HG02588 (cell line): ENCODE data around the gene IL4.
"Not testable (repeated sequence)": the region's sequence is repeated elsewhere in the genome, so short reads cannot be mapped to it uniquely, and the experiment has no call there.

ENCODE experiments used
- ATAC-seq: cut with Tn5 transposase; IDR thresholded peaks from one replicate; pipeline ENCODE4 v1.9.1; 2021; ENCODE audit warnings: mild to moderate bottlenecking, moderate library complexity; ENCODE audit not compliant: unreplicated experiment

The IL4 gene

DNA sequence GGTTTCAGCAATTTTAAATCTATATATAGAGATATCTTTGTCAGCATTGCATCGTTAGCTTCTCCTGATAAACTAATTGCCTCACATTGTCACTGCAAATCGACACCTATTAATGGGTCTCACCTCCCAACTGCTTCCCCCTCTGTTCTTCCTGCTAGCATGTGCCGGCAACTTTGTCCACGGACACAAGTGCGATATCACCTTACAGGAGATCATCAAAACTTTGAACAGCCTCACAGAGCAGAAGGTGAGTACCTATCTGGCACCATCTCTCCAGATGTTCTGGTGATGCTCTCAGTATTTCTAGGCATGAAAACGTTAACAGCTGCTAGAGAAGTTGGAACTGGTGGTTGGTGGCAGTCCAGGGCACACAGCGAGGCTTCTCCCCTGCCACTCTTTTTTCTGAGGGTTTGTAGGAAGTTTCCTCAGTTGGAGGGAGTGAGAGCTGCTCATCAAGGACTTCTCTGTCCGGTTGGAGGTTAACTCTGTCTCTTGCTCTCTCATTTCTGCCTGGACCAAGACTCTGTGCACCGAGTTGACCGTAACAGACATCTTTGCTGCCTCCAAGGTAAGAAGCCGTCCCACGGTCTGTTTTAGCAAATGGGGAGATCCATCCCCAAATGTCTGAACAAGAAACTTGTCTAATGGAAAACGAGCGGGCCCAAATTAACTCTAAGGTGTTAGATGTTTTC, at the start of gene IL4:
TSS of gene IL4 (plus strand) at position 51 of the 692 bp plus-strand sequence. CDS start at position 113, 62 bp downstream.
- ATAC-seq = no peak

DNA sequence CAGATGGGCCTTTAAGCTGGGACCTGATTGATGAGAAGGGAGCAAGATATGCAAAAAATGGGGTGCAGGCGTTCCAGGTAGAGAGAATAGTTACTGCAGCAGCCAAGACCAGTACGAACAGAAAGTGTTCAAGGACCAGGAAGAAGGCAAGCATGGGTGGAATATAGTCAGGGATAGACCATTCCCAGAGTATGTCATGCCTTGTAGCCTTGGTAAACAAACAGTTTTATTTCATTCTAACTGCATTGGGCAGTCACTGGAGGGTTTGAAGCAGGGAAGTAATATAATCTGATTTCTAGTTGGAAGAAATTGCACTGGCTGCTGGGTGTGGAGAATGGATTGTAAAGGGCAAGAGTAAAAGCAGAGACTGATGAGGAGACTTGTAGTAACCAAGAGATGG, 46.3 kb upstream of the IL4 start:
- ATAC-seq = no peak

DNA sequence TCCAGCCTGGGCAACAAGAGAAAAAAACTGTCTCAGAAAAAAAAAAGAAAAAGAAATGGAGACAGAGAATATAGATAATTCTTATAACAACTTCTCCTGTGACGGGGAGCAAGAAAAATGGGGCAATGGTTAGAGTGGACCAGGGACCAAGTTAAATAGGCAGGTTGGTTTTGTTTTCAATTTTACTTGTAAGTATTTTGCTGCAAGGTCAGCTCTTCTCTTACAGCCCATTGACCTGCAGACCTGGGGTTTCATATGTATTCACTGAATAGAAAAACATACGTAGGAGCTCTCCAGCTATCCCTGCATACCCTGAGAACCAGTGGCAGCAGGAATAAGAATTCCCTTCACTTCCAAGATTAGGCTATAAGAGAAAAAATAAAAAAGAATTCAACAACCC, 45.0 kb upstream of the IL4 start:
- no peak for ATAC-seq

DNA sequence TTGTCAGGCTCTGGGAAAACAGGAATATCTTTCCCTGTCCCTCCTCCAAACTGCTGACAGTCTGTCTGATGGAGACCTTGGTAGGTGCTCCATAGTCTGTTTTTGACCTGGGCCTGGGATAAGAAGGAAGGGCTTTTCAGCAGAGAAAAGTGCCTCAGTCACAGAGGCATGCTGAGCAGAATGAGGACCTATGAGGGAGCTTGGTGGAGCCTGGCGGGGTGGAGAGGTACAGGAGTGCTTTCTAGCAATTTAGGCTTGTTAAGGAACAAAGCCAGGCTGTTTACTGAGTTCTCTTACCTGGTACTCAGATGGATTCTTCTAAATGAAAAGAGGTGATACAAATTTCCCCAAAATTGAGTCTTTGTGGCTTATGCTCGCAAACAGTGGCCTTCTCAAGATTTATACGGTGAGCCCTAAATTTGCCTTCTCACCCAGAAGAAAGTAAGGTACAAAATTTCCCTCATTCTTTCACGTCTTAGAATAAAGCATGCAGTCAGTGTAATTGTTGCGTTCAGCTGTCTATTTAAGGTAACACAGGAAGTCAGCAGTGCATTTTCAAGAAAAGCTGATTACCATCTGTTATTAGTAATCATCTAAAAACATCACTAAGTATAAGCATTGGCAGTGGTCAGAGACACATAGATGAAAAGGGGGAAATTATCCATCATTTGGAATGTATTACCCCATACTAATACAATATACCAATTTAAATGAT, 44.4 kb upstream of the IL4 start:
- ATAC-seq = no peak

DNA sequence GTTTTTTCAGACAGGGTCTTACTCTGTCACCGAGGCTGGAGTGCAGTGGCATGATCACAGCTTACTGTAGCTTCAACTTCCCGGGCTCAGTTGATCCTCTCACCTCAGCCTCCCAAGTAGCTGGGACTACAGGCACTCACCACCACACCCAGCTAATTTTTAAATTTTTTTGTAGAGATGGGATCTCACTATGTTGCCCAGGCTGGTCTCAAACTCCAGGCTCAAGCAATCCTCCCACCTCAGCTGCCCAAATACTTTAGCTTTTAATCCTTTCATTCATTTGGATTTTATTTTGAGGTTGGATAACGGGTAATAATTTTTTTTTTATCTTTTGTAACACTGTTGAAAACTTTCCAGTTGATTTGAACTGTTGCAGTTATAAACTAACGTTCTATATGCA, 40.2 kb upstream of the IL4 start:
- ATAC-seq = not testable (repeated sequence)

DNA sequence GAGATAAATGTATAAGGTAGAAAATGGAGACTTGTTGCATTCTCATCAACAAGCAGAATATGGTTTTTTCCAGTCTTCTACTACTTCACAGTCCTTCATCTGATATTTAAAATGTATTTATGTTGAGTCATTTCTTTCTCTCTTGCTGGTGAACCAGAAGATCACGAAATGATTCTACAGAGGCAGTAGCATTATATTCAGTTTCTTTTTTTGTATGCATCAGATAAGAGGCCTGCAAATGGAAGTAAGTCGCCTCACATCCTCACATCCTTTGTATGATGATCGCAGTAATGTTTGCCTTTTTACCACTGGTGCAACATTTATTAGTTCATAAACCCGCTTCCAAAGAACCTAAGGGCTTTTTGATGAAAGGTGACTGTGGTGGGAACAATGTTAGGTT, 37.9 kb upstream of the IL4 start:
- peak; percentile 44 for ATAC-seq

DNA sequence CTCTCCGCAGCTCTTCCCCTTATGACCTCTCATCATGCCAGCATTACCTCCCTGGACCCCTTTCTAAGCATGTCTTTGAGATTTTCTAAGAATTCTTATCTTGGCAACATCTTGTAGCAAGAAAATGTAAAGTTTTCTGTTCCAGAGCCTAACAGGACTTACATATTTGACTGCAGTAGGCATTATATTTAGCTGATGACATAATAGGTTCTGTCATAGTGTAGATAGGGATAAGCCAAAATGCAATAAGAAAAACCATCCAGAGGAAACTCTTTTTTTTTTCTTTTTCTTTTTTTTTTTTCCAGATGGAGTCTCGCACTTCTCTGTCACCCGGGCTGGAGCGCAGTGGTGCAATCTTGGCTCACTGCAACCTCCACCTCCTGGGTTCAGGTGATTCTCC, 36.5 kb upstream of the IL4 start:
- ATAC-seq = no peak

DNA sequence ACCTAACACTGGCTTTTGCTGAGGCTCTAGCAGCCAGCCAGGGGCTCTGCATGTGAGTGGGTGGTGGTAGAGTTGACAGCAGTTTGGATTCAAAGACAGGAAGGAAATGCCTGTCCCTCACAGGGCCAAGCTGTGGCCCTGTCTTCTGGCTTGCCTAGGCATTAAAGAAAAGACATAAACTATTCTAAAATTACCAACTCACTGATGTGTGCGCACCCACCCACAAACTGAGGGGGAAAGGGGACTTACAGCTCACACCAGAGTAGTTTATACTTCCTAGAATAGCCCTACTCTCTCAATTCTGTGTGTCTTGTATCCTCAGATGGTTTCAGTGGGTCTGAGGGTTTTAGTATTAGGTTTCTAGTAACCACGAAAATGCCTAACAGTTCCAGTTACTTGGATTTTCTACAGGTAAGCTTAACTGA, 34.1 kb upstream of the IL4 start:
- ATAC-seq = peak; percentile 46

DNA sequence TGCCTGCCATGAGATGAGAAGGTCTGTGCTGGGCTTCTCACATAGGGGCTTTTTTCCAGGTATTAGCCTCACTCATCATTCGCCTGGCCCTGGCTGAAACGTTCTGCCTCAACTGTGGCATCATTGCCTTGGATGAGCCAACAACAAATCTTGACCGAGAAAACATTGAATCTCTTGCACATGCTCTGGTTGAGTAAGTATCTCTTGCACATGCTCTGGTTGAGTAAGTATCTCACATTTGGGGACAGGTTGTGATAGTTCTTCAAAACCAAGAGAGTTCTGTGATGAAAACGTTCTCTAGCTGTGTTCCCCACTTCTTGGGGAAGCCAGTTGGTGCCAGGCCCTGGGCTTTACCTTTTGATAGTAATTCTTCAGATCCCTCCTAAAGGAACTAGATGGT, 33.2 kb upstream of the IL4 start:
- ATAC-seq = no peak

DNA sequence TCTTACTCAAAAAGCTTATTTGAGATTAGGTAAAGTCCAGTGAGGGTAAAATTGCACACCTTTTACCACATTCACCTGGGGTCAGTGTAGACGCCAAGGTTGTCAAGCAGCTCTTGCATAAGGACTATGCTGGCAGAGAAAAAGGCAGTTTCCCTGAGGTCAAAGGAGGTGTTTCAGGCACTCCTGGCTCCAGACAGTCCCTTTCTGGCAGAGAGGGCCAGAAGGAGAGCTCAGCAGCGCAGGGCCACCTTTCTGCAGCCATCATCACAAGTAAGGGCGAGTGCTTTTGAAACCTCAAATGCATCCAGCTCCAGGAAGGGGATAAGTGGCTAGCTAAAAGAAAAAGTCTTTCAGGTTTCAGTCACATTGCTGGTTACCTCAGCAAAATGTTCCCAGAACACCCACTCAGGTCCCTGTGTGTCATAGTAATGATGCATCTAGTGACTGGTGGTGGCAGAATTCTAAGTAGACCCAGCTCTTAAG, 32.5 kb upstream of the IL4 start:
- ATAC-seq = peak; percentile 42

DNA sequence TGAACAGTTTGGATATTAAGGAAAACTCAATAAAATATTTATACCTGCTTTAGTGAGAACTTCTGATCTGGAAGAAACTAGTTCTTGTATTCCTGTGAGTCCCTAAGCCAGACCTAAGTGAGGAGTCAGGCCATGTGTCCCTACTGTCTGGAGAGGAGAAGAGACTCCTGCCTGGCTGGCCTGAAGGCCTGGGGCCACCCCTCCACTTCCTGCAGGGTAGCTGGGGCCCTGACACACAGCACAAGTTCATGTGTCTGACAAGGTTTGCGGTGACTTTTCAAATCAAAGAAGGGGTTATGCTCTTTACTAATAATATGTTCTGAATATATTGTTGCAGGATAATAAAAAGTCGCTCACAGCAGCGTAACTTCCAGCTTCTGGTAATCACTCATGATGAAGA, 31.9 kb upstream of the IL4 start:
- ATAC-seq = no peak

DNA sequence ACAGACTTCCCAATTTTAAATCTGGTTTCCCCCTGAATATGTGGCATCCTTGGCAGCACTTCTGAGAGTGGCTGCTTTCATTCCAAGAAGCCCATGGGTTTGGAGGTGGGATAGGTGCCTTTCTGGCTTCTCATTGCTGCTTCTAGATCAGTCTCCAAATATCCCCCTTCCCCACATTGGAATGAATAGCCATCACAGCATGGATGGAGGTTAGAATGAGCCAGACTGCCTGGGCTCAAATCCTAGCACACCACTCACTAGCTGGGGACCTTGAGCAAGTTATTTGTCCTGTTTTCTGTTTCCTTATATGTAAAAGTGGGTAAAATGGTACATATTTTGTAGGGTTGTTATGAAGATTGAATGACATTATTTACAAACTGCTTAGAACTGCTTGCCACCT, 29.6 kb upstream of the IL4 start:
- no peak for ATAC-seq

DNA sequence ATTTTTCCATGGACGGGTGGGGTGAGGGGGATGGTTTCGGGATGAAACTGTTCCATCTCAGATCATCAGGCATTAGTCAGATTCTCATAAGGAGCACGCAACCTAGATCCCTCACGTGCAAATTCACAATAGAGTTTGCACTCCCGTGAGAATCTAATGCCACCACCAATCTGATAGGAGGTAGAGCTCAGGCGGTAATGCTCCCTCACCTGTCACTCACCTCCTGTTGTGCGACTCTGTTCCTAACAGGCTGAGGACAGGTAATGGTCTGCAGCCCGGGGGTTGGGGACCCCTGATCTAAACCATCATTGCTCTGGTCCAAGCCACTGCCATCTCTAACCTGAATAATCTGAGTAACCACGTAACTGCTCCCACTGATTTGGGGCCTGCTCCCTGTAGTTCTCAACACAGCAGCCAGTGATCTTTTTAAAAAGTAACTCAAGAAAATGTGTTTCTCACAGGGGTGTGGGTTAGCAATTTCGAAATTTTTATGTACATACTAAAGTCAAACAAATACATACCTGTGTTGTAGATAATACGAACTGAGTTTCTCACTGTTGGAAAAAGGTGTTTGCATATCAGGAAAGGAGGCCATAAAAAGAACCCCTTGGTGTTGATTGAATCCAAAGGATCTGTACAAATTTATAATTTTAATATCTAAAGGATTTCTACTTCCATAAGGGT, 27.1 kb upstream of the IL4 start:
- no peak for ATAC-seq

DNA sequence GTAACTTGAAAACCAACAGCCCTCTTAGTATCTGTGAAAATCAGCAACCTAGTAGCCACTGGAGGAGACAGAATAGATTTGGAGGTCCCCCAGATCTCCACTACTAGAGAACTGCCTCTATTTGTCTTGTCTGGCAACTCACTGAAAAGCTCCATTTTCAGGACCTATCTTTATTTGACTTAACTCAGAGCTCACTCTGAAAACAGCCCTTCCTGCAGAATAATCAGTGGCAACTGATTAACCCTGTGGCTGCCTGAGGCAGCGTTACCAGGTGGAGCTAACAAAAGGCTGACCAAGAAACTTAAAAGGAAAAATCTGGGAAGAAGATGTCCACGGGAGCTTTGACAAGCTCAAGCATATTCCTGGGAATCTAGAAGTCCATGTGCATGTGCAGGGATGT, 26.3 kb upstream of the IL4 start:
- no peak for ATAC-seq

DNA sequence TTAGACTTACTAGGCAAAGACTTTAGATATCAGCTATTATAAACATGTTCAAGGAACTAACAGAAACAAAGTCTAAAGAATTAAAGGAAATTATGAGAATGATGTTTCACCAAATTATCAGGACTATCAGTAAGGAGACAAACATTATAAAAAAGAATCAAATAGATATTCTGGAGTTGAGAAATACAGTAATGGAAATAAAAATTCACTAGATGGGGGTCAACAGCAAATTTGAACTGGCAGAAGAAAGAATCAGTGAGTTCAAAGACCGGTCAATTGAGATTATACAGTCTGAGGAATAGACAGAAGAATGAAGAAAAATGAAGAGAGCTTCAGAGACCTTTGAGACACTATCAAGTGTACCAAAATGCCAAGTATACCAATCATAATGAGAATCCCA, 25.4 kb upstream of the IL4 start:
- ATAC-seq = no peak

DNA sequence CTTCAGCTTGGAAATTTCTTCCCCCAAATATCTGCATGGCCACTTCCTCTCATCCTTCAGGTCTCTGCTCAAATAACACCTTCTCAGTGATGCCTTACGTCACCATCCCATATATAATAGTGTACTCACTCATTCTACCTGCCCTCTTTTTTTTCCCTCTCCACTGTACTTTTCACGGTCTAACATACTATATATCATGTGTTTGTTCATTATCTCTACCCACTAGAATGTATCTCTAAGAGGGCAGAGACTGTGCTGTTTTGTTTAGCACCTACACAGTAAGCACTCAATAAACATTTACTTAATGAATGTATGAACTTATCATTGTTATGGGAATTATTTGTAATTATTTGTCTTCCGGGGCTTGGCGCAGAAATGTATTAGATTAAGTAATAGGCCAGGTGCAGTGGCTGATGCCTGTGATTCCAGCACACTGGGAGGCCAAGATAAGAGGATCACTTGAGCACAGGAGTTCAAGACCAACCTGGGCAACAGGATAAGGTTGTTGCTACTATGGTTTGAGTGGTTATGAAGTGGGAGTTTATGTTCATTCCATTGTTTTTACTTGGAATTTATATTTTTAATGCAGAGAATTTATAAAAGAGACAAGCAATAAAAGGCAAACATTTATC, 21.8 kb upstream of the IL4 start:
- ATAC-seq = no peak

DNA sequence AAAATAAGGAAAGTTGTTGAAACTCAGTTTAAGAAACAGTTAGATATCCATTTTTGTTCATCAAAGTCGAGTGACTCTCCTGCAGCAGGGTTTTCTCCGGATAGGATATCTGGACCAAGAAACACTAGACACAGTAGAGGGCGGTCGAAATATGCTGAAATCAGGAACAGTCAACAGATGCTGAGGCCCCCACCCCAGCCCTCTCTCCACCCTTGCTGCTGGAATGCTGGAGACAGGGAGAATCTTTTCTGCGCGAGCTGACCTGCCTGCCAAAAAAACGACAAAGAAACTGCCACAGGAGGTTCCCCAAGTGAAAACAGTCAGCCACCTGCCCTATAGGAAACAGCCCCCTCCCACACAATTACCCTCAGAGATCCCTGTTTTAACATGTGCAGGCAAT, 20.1 kb upstream of the IL4 start:
- no peak for ATAC-seq

DNA sequence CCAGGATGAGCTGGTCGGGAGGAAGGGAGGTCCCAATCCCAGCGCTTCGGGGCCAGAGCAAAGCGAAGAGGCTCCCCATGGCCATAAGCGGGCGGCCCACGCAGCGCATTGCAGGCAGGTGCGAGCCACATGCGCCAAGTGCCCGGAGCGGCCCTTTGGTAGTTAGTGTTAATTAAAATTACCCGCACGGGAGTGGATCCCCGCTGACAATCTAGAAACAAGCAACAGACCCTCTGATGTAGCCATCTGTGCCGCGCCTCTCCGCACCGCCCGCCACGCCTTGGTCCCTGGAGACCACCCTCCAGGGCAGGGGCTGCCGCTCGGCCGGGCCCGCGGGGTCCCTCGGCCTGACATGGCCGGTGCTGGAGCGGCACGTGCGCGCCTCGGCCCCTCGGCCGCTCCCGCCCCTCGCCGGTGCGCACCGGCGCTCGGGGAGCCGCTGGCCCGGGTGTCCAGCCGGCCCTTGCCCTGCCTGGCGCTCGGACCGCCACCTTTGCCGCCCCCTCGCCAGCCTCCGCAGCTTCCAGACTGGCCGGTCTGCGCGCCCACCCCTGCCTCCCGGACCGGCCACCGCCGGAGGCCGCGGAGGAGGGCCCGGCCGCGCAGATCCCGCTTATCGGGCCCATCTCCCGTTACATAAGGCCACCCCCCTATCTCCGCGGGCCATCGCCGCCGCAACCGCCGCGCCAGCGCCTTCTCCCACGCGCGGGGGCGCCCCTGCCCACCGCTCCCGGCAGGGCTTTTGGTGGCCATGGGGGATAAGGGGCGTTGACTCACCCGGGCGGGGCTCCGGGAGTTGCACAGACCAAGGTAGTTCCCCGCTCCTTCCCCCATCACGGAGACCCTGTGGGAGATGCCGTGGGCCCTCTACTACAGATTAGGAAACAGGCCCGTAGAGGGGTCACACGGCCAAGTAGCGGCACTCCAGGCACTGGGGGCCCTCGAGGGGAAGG, 17.7 kb upstream of the IL4 start:
- ATAC-seq = no peak

DNA sequence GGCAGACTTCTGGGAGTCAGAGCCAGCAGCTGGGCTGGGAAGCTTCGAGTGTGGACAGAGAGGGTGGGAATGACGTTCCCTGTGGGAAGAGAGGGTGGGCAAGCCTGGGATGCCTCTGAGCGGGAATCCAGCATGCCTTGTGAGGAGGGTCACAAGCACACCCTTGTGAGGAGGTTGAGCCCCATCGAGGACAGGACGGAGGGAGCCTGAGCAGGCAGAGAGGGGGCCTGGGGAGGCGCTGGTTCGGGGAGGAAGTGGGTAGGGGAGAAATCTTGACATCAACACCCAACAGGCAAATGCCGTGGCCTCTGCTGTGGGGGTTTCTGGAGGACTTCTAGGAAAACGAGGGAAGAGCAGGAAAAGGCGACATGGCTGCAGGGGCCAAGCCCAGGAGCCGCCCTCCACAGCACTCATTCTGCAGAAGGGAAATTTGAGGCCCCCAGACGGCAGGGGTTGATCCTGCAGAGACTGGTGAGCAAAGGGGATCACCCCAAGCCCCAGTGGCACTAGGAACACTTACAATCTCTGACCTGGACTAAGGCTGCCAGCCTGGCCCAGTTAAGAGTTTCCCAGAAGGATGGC, 16.9 kb upstream of the IL4 start:
- no peak for ATAC-seq
